GM12864 (cell line): ENCODE data around the gene TNFRSF19.
"Not testable (repeated sequence)": the region's sequence is repeated elsewhere in the genome, so short reads cannot be mapped to it uniquely, and the experiment has no call there.

ENCODE experiments used
- DNase-seq: peaks from one replicate; pipeline ENCODE4 v3.0.0-alpha.2; 2011; ENCODE audit warnings: low read depth
- H3K4me3 ChIP-seq: 2 replicates; pipeline ENCODE4 v1.5.1; 2011; ENCODE audit warnings: mild to moderate bottlenecking, low read depth, low read length, control low read depth
- TF ChIP-seq, protein P1 (sequence below): IDR thresholded peaks from 2 replicates; pipeline ENCODE4 v1.5.1; 2011; ENCODE audit warnings: low read depth, mild to moderate bottlenecking, moderate library complexity, low read length, control low read depth, inconsistent platforms; ENCODE audit errors: missing control alignments

TNFRSF19 gene

DNA sequence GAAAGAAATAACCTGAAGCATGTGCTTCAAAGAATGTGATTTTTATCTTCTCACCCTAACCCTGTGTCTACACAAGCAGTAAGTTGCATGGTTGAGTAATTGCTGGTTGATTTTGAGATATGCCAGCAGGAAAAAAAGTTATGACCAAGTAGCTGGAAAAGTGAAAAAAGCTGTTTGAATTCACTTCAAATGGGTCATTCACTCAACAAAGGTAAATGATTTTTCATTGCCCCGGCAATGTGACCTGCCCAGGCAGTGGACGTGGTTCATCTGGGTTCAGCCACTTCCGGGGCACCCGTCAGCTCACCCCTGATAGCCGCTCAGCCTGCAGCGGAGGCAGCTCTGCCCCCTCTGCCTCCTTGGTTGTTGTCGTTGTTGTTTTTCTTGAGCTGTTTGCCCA lies 18.5 kb downstream of the TNFRSF19 start:
- DNase-seq: no peak
- H3K4me3 ChIP-seq: no peak overlapping the region
- TF ChIP-seq, protein P1, sequence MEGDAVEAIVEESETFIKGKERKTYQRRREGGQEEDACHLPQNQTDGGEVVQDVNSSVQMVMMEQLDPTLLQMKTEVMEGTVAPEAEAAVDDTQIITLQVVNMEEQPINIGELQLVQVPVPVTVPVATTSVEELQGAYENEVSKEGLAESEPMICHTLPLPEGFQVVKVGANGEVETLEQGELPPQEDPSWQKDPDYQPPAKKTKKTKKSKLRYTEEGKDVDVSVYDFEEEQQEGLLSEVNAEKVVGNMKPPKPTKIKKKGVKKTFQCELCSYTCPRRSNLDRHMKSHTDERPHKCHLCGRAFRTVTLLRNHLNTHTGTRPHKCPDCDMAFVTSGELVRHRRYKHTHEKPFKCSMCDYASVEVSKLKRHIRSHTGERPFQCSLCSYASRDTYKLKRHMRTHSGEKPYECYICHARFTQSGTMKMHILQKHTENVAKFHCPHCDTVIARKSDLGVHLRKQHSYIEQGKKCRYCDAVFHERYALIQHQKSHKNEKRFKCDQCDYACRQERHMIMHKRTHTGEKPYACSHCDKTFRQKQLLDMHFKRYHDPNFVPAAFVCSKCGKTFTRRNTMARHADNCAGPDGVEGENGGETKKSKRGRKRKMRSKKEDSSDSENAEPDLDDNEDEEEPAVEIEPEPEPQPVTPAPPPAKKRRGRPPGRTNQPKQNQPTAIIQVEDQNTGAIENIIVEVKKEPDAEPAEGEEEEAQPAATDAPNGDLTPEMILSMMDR: no peak

DNA sequence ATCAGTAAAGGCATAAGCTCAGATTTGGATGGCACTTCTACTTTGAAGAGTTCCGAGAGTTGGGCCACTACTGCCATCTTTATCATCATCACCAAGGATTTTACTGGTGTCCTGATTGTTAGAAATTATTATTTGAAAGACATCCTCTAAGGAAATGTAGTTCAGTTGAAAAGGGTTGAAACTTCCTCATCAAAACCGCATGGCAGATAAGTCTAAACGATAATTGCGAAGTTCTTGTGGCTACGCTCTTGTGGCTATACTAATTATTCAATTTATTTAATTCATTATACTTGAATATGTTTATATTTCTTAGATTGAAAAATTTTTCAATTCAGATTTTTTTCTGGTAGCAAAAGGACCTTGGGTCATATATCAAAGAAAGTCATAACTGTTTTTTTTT lies 22.4 kb downstream of the TNFRSF19 start:
- no peak overlapping the region for H3K4me3 ChIP-seq
- DNase-seq: no peak
- TF ChIP-seq, protein P1: no peak

DNA sequence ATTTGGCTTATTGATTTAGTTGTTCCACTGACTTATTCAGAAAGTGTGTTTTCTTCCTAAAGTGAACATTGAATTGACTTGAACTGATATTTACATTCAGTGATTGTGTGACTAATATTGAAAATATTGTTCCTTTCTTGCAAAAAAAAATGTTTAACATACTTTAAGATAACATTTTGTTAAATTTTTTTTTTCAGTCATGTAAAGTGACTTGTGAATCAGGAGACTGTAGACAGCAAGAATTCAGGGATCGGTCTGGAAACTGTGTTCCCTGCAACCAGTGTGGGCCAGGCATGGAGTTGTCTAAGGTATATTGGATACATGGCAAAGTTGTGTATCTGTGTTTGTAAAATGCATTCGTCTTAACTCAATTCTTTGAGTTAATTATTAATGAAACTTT lies 22.9 kb downstream of the TNFRSF19 start:
- no peak for DNase-seq
- no peak overlapping the region for H3K4me3 ChIP-seq
- TF ChIP-seq, protein P1: no peak

DNA sequence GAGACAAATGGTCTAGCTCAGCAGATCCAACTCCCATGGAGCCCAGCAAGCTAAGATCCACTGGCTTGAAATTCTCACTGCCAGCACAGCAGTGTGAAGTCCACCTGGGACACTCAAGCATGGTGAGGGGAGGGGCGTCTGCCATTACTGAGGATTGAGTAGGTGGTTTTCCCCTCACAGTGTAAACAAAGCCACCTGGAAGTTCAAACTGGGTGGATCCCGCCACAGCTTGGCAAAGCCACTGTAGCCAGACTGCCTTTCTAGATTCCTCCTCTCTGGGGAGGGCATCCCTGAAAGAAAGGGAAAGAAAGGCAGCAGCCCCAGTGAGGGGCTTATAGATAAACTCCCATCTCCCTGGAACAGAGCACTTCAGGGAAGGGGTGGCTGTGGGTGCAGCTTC lies 24.1 kb downstream of the TNFRSF19 start:
- H3K4me3 ChIP-seq, DNase-seq: not testable (repeated sequence)

DNA sequence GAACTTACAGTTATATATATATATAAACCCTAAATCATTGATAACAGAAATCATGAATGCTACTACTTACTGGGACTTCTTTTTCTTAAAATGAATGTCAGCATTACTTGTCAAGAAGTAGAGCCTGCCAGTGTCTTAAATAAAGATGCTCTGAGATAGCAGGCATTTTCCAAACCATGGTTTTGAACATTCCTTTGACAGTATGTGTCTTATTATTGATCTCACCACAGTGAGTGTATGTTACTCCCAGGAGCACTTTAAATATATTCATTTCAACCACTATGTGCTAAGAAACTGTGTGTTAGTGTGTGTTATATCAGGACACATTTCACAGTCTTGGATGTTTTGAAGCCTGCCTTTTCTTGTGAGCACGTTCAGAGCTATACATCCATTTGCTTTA lies 28.2 kb downstream of the TNFRSF19 start:
- TF ChIP-seq, protein P1: no peak

DNA sequence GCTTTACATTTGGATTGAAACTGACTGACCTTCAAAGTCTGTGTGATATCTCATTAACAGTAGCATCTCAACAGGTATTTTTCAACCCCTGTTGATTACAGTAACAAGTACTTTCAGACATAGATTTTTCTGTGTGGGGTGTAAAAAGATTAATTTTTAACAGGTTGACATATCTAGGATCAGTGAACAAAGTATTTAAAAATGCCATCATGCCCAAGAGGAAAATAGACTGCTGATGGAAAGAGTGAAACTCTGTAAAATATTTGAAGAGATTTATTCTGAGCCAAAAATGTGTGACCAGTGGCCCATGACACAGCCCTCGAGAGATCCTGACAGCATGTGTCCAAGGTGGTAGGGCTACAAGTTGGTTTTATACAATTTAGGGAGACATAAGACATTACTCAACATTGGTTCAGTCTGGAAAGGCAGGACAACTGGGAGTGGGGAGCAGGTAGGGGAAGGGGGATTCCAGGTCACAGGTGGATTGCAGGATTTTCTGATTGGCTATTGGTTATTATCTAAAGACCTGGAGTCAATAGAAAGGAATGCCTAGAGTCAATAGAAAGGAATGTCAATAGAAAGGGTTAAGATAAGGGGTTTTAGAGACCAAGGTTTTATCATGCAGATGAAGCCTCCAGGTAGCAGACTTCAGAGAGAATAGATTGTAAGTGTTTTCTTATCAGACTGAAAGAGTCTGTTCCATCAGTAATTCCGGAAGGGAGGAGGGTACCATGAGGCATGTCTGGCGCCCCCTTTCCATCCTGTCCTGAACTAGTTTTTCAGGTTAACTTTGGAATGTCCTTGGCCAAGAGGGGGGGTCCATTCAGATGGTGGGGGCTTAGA lies 29.1 kb downstream of the TNFRSF19 start:
- TF ChIP-seq, protein P1: no peak
- no peak overlapping the region for H3K4me3 ChIP-seq
- no peak for DNase-seq

More for the DNA sequence above, 28.2 kb downstream of the TNFRSF19 start:
- H3K4me3 ChIP-seq: no peak overlapping the region
- no peak for DNase-seq

DNA sequence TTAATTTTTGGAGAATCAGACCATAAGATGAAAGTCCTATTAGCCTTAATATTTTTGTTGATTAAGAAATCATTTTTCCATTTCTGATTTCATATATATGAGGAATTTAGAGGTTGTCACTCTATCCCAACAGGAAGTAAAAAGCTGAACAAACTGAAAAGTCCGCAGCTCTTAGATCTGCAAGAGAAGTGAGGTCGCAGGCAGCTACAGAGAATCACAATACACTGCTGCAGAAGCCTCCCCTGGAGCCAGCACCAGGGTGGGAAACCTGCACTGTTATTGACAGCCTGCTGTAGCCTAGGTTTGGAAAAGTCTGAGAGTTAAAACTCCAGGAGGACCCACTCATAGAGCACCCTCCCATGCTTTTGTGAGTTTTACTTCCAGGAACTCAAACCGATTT lies 29.9 kb downstream of the TNFRSF19 start:
- TF ChIP-seq, protein P1: no peak
- no peak overlapping the region for H3K4me3 ChIP-seq
- no peak for DNase-seq
